GM12865 (cell line): ENCODE measurements around the gene NDUFS2.

Experiments
- DNase-seq: peaks from one replicate; pipeline ENCODE4 v3.0.0; 2010; ENCODE audit warnings: low read depth
- H3K4me3 ChIP-seq: 2 replicates; pipeline ENCODE4 v1.5.1; 2011; ENCODE audit warnings: mild to moderate bottlenecking, low read depth, low read length, control low read depth
- CTCF ChIP-seq: IDR thresholded peaks from 2 replicates; pipeline ENCODE4 v1.5.1; 2011; ENCODE audit warnings: low read length, control low read depth, low read depth, inconsistent platforms; ENCODE audit not compliant: insufficient read depth; ENCODE audit errors: missing control alignments

NDUFS2 gene

GRCh38 chr1:161201836-161202712 lies at the start of gene NDUFS2:
Gene NDUFS2 (plus strand): TSS chr1:161202367. CDS start chr1:161202386, 19 bp downstream.
- H3K4me3 ChIP-seq: peak within 1 kb of the TSS; percentile 68
- TF ChIP-seq CTCF: no peak
- DNase-seq: peak; percentile 99

GRCh38 chr1:161153176-161153575 lies 49.0 kb upstream of the NDUFS2 start:
- peak overlapping the region; percentile 95 for H3K4me3 ChIP-seq
- DNase-seq: no peak
- no peak for TF ChIP-seq CTCF

- DNase-seq: peak; percentile 95
- peak within 1 kb of the TSS; percentile 95 for H3K4me3 ChIP-seq
- TF ChIP-seq CTCF: no peak
Measured at GRCh38 chr1:161153682-161154337, 48.4 kb upstream of the NDUFS2 start, which contains the start of gene UFC1. Gene UFC1 (plus strand): TSS chr1:161153978. CDS start chr1:161153998, 20 bp downstream.

GRCh38 chr1:161157867-161158266 lies 44.3 kb upstream of the NDUFS2 start:
- TF ChIP-seq CTCF: no peak

GRCh38 chr1:161158316-161159010 lies 43.7 kb upstream of the NDUFS2 start:
- no peak for TF ChIP-seq CTCF
- no peak overlapping the region for H3K4me3 ChIP-seq
- no peak for DNase-seq

More at GRCh38 chr1:161157867-161158266, 44.3 kb upstream of the NDUFS2 start:
- no peak for DNase-seq
- no peak overlapping the region for H3K4me3 ChIP-seq

GRCh38 chr1:161159087-161159912 lies 42.9 kb upstream of the NDUFS2 start, which contains the start of gene USP21:
Gene USP21 (plus strand): TSS chr1:161159500. CDS start chr1:161160641, 1,141 bp downstream.
- peak; percentile 93 for DNase-seq
- TF ChIP-seq CTCF: no peak
- H3K4me3 ChIP-seq: peak within 1 kb of the TSS; percentile 69
